PC-9 (cell line): ENCODE measurements around the gene GOLGA6L10. TPM values are rescaled to one million over a fixed set of nuclear protein-coding genes. Genes with fewer than 3 reads are reported as not detected.
"Not testable (repeated sequence)": the region's sequence is repeated elsewhere in the genome, so short reads cannot be mapped to it uniquely, and the experiment has no call there.

ENCODE experiments used
- BruUV-seq: library from RNA; stranded (reverse); fragments of 400-500 nt; replicated peaks from 2 replicates; lab custom pipeline; 2021; lab: Mats Ljungman, UMichigan
- CTCF ChIA-PET: fragments of 300-600 bp; sonication (Branson Sonifier 250); formaldehyde crosslinking; loops from one replicate; lab custom pipeline; 2022; ENCODE audit warnings: antibody characterized with exemption; lab: Charles Lee
- POLR2A ChIA-PET: fragments of 300-600 bp; sonication (Branson Sonifier 250); formaldehyde crosslinking; loops from one replicate; lab custom pipeline; 2022; ENCODE audit warnings: antibody characterized with exemption; ENCODE audit not compliant: unreplicated experiment; lab: Charles Lee
- DNase-seq, 2 experiments: peaks; one replicate each; pipeline versions ENCODE4 v3.0.0 to v3.0.0-alpha.2; 2015 to 2022; ENCODE audit warnings: mixed read lengths in 1 of 2
- H2AFZ ChIP-seq: fragments of 200-600 bp; sonication (generic); 2 replicates; pipeline ENCODE4 v1.8.1; 2017; ENCODE audit warnings: antibody characterized with exemption
- H3F3A ChIP-seq: fragments of 200-600 bp; sonication (generic); 2 replicates; pipeline ENCODE4 v1.8.1; 2017; ENCODE audit warnings: antibody characterized with exemption, mild to moderate bottlenecking, low read depth; ENCODE audit not compliant: insufficient read depth
- H3K27ac ChIP-seq: fragments of 200-600 bp; sonication (generic); 2 replicates; pipeline ENCODE4 v1.6.1; 2016; ENCODE audit warnings: mixed run types
- H3K27me3 ChIP-seq: fragments of 200-600 bp; sonication (generic); 2 replicates; pipeline ENCODE4 v1.6.1; 2016; ENCODE audit warnings: low read depth, mixed run types; ENCODE audit not compliant: insufficient read depth
- H3K36me3 ChIP-seq: fragments of 200-600 bp; sonication (generic); 2 replicates; pipeline ENCODE4 v1.6.1; 2016; ENCODE audit warnings: low read depth, mixed run types
- H3K4me1 ChIP-seq: fragments of 200-600 bp; sonication (generic); replicated peaks from 2 replicates; pipeline ENCODE4 v1.6.1; 2016; ENCODE audit warnings: mixed run types; ENCODE audit not compliant: insufficient read depth
- H3K4me2 ChIP-seq: fragments of 200-600 bp; sonication (generic); 2 replicates; pipeline ENCODE4 v1.6.1; 2017; ENCODE audit warnings: mixed run types
- H3K4me3 ChIP-seq: fragments of 200-600 bp; sonication (generic); 2 replicates; pipeline ENCODE4 v1.6.1; 2016; ENCODE audit warnings: mixed run types
- H3K79me2 ChIP-seq: fragments of 200-600 bp; sonication (generic); 2 replicates; pipeline ENCODE4 v1.6.1; 2017; ENCODE audit warnings: low read depth, mixed run types
- H3K9me2 ChIP-seq: fragments of 200-600 bp; sonication (generic); 2 replicates; pipeline ENCODE4 v1.8.1; 2017; ENCODE audit warnings: mild to moderate bottlenecking; ENCODE audit not compliant: insufficient read depth
- H3K9me3 ChIP-seq: fragments of 200-600 bp; sonication (generic); 2 replicates; pipeline ENCODE4 v1.8.1; 2016; ENCODE audit warnings: low read depth; ENCODE audit not compliant: insufficient read depth
- H4K20me1 ChIP-seq: fragments of 200-600 bp; sonication (generic); 2 replicates; pipeline ENCODE4 v1.8.1; 2017; ENCODE audit not compliant: insufficient read depth
- CTCF ChIP-seq: fragments of 200-600 bp; sonication (generic); conservative IDR thresholded peaks from 2 replicates; pipeline ENCODE4 v1.6.1; 2017; ENCODE audit warnings: mixed run types, antibody characterized with exemption, mild to moderate bottlenecking, moderate library complexity
- EZH2 ChIP-seq: fragments of 200-600 bp; sonication (generic); IDR thresholded peaks from 2 replicates; pipeline ENCODE4 v1.8.0; 2017; ENCODE audit warnings: antibody characterized with exemption, low read depth
- intact Hi-C: fragments of 100-400 bp; cut with micrococcal nuclease; formaldehyde crosslinking; loops from one replicate; pipeline ENCODE4 v1.10.0; 2022; ENCODE audit not compliant: unreplicated experiment
- total RNA-seq: library from RNA; stranded (reverse); gene quantifications from 2 replicates; pipeline ENCODE4 v1.2.3, GENCODE V29; 2021

The GOLGA6L10 gene
- total RNA-seq, 1 experiment from 2014 or later = 2.2 TPM

GRCh38 chr15:82312586-82313349, 36.5 kb downstream of the GOLGA6L10 start:
- Histone ChIP-seq H3K4me2 (no peak overlapping the region), H3K27me3 (peaks cover 10% of the 10 kb centered on the region; the same call in 1 of the 2 replicates), H3K9me3 (no peaks in the 10 kb centered on the region), H3K79me2 (no peaks in the 10 kb centered on the region), H3F3A (no peaks in the 10 kb centered on the region), H3K9me2 (no peaks in the 10 kb centered on the region), H3K4me3 (no peak overlapping the region), H3K4me1 (no peaks in the 10 kb centered on the region), H2AFZ (no peak overlapping the region), H3K36me3 (no peaks in the 10 kb centered on the region), H3K27ac (no peak overlapping the region), H4K20me1 (no peaks in the 10 kb centered on the region)
- POLR2A ChIA-PET = no interaction called here
- no peak for DNase-seq
- BruUV-seq = no TSS peak
- CTCF ChIA-PET = no interaction called here
- no peak for TF ChIP-seq EZH2
- TF ChIP-seq CTCF = no peak
- intact Hi-C loops = no loop called here

GRCh38 chr15:82311321-82311720, 38.0 kb downstream of the GOLGA6L10 start:
- H4K20me1 ChIP-seq, intact Hi-C loops, H3K4me3 ChIP-seq, H3K4me1 ChIP-seq, CTCF ChIA-PET, H3K9me2 ChIP-seq, H3K79me2 ChIP-seq, POLR2A ChIA-PET, DNase-seq, H3K27me3 ChIP-seq, H3K36me3 ChIP-seq, H3K4me2 ChIP-seq, H2AFZ ChIP-seq, BruUV-seq, H3F3A ChIP-seq, H3K27ac ChIP-seq, H3K9me3 ChIP-seq: not testable (repeated sequence)

GRCh38 chr15:82309802-82310201, 39.5 kb downstream of the GOLGA6L10 start:
- intact Hi-C loops = no loop called here

More at GRCh38 chr15:82309802-82310201, 39.5 kb downstream of the GOLGA6L10 start:
- POLR2A ChIA-PET = no interaction called here
- Histone ChIP-seq H3K9me2 (no peaks in the 10 kb centered on the region), H3K27me3 (peaks cover 10% of the 10 kb centered on the region; the same call in 1 of the 2 replicates), H3K4me2 (no peak overlapping the region), H3K79me2 (no peaks in the 10 kb centered on the region), H3K36me3 (no peaks in the 10 kb centered on the region), H2AFZ (no peak overlapping the region), H3F3A (no peaks in the 10 kb centered on the region), H4K20me1 (no peaks in the 10 kb centered on the region), H3K27ac (no peak overlapping the region), H3K4me3 (no peak overlapping the region), H3K9me3 (no peaks in the 10 kb centered on the region), H3K4me1 (no peaks in the 10 kb centered on the region)
- CTCF ChIA-PET = no interaction called here
- no peak for TF ChIP-seq CTCF
- no peak for TF ChIP-seq EZH2
- BruUV-seq = no TSS peak
- DNase-seq = no peak
